Trophoblast cell (in vitro differentiated cells and primary cell): ENCODE data around the gene NCAM1.

Experiments
- DNase-seq, 2 donors: peaks; one replicate each; pipeline ENCODE4 v3.0.0-alpha.2; 2016
- H2AFZ ChIP-seq: 2 replicates; pipeline ENCODE4 v1.6.1; 2013; ENCODE audit warnings: low read length, moderate library complexity, mild to moderate bottlenecking; ENCODE audit not compliant: insufficient read depth, poor library complexity
- H2AK5ac ChIP-seq: 2 replicates; pipeline ENCODE4 v1.6.1; 2013; ENCODE audit warnings: mild to moderate bottlenecking, low read length
- H2BK120ac ChIP-seq: 2 replicates; pipeline ENCODE4 v1.6.1; 2013; ENCODE audit warnings: low read length, mild to moderate bottlenecking, moderate library complexity; ENCODE audit not compliant: insufficient read depth, poor library complexity
- H2BK12ac ChIP-seq: 2 replicates; pipeline ENCODE4 v1.6.1; 2013; ENCODE audit warnings: mild to moderate bottlenecking, low read length, moderate library complexity
- H2BK5ac ChIP-seq: 2 replicates; pipeline ENCODE4 v1.6.1; 2013; ENCODE audit warnings: low read length, low read depth, moderate library complexity, mild to moderate bottlenecking; ENCODE audit not compliant: poor library complexity
- H3K14ac ChIP-seq: 2 replicates; pipeline ENCODE4 v1.6.1; 2013; ENCODE audit warnings: mild to moderate bottlenecking, low read length
- H3K18ac ChIP-seq: 2 replicates; pipeline ENCODE4 v1.6.1; 2013; ENCODE audit warnings: mild to moderate bottlenecking, low read length
- H3K23ac ChIP-seq: 2 replicates; pipeline ENCODE4 v1.6.1; 2013; ENCODE audit warnings: low read length
- H3K27ac ChIP-seq: 2 replicates; pipeline ENCODE4 v1.5.1; 2013; ENCODE audit warnings: low read depth, mild to moderate bottlenecking, inconsistent platforms, low read length, moderate library complexity
- H3K27me3 ChIP-seq: 2 replicates; pipeline ENCODE4 v1.6.1; 2013; ENCODE audit warnings: inconsistent platforms, mild to moderate bottlenecking, low read length, moderate library complexity; ENCODE audit not compliant: insufficient read depth
- H3K36me3 ChIP-seq, 2 experiments: 1 replicate in 1 of 2; 2 replicates in 1 of 2; pipeline ENCODE4 v1.6.1; 2013; ENCODE audit warnings: low read length in 2 of 2, mild to moderate bottlenecking in 2 of 2, moderate library complexity in 1 of 2; ENCODE audit not compliant: insufficient read depth in 2 of 2, control insufficient read depth in 1 of 2
- H3K4ac ChIP-seq: 2 replicates; pipeline ENCODE4 v1.6.1; 2013; ENCODE audit warnings: low read depth, mild to moderate bottlenecking, low read length, moderate library complexity
- H3K4me1 ChIP-seq, 2 experiments: 1 replicate in 1 of 2; 2 replicates in 1 of 2; pipeline ENCODE4 v1.6.1; 2013; ENCODE audit warnings: low read length in 2 of 2, mild to moderate bottlenecking in 2 of 2, moderate library complexity in 1 of 2; ENCODE audit not compliant: insufficient read depth in 2 of 2, control insufficient read depth in 1 of 2
- H3K4me2 ChIP-seq: 2 replicates; pipeline ENCODE4 v1.6.1; 2013; ENCODE audit warnings: inconsistent platforms, mild to moderate bottlenecking, low read length, moderate library complexity
- H3K4me3 ChIP-seq: 2 replicates; pipeline ENCODE4 v1.5.1; 2013; ENCODE audit warnings: mild to moderate bottlenecking, low read depth, low read length, inconsistent platforms
- H3K79me1 ChIP-seq: one replicate; pipeline ENCODE4 v1.6.1; 2013; ENCODE audit warnings: low read length
- H3K79me2 ChIP-seq: 2 replicates; pipeline ENCODE4 v1.6.1; 2013; ENCODE audit warnings: low read length, mild to moderate bottlenecking; ENCODE audit not compliant: control insufficient read depth, insufficient read depth, poor library complexity
- H3K9ac ChIP-seq: 2 replicates; pipeline ENCODE4 v1.6.1; 2013; ENCODE audit warnings: mild to moderate bottlenecking, low read length
- H3K9me3 ChIP-seq: 2 replicates; pipeline ENCODE4 v1.6.1; 2013; ENCODE audit warnings: low read depth, mild to moderate bottlenecking, control low read depth, inconsistent platforms, low read length; ENCODE audit not compliant: insufficient read depth
- H4K12ac ChIP-seq: 2 replicates; pipeline ENCODE4 v1.6.1; 2013; ENCODE audit warnings: low read depth, mild to moderate bottlenecking, low read length, moderate library complexity
- H4K8ac ChIP-seq: 2 replicates; pipeline ENCODE4 v1.6.1; 2013; ENCODE audit warnings: low read depth, mild to moderate bottlenecking, low read length, moderate library complexity
- H4K91ac ChIP-seq: one replicate; pipeline ENCODE4 v1.6.1; 2013; ENCODE audit warnings: low read depth, mild to moderate bottlenecking, low read length, moderate library complexity
- WGBS: extraction: QIAGEN DNeasy Blood & Tissue Kit; methylation state at CpG from one replicate; pipeline ENCODE4 v1.1.7; 2013; ENCODE audit warnings: missing lambda C conversion rate; ENCODE audit not compliant: insufficient read length, insufficient coverage; ENCODE audit errors: extremely low coverage; 5-methylcytosine and 5-hydroxymethylcytosine counted together

NCAM1 gene

GRCh38 chr11:113019711-113020110, 58.5 kb downstream of the NCAM1 start:
- no peak overlapping the region for H3K4me2 ChIP-seq
- no peak overlapping the region for H2BK5ac ChIP-seq
- no peak overlapping the region for H3K4me3 ChIP-seq
- no peak overlapping the region for H2AFZ ChIP-seq
- no peaks in the 10 kb centered on the region for H3K4me1 ChIP-seq
- H3K27ac ChIP-seq: no peak overlapping the region
- no peak overlapping the region for H2AK5ac ChIP-seq
- no peaks in the 10 kb centered on the region for H3K9me3 ChIP-seq
- H4K12ac ChIP-seq: no peak overlapping the region
- no peak overlapping the region for H3K18ac ChIP-seq
- no peak overlapping the region for H3K23ac ChIP-seq
- H4K91ac ChIP-seq: no peak overlapping the region
- H4K8ac ChIP-seq: no peak overlapping the region
- H3K79me1 ChIP-seq: no peaks in the 10 kb centered on the region
- no peaks in the 10 kb centered on the region for H3K79me2 ChIP-seq
- H2BK12ac ChIP-seq: no peak overlapping the region
- no peak overlapping the region for H3K14ac ChIP-seq
- no peak overlapping the region for H3K9ac ChIP-seq
- no CpG with 5 or more reads among the region's 4 CpGs for WGBS
- H2BK120ac ChIP-seq: no peak overlapping the region
- no peaks in the 10 kb centered on the region for H3K36me3 ChIP-seq
- no peak for DNase-seq
- no peaks in the 10 kb centered on the region for H3K27me3 ChIP-seq
- no peak overlapping the region for H3K4ac ChIP-seq

GRCh38 chr11:113021111-113021510, 59.9 kb downstream of the NCAM1 start:
- H3K79me1 ChIP-seq: no peaks in the 10 kb centered on the region
- H3K9ac ChIP-seq: no peak overlapping the region
- no peak overlapping the region for H2AFZ ChIP-seq
- H2BK5ac ChIP-seq: no peak overlapping the region
- no peak overlapping the region for H2BK12ac ChIP-seq
- no peak overlapping the region for H2AK5ac ChIP-seq
- no peak overlapping the region for H3K4me3 ChIP-seq
- no peak for DNase-seq
- H3K4me2 ChIP-seq: no peak overlapping the region
- H4K8ac ChIP-seq: no peak overlapping the region
- H3K18ac ChIP-seq: no peak overlapping the region
- H3K27me3 ChIP-seq: no peaks in the 10 kb centered on the region
- no CpG with 5 or more reads among the region's 1 CpG for WGBS
- H3K9me3 ChIP-seq: no peaks in the 10 kb centered on the region
- no peak overlapping the region for H2BK120ac ChIP-seq
- H4K12ac ChIP-seq: no peak overlapping the region
- no peak overlapping the region for H3K23ac ChIP-seq
- no peaks in the 10 kb centered on the region for H3K79me2 ChIP-seq
- no peaks in the 10 kb centered on the region for H3K36me3 ChIP-seq
- no peak overlapping the region for H4K91ac ChIP-seq
- H3K14ac ChIP-seq: no peak overlapping the region
- H3K4ac ChIP-seq: no peak overlapping the region
- H3K27ac ChIP-seq: no peak overlapping the region
- no peaks in the 10 kb centered on the region for H3K4me1 ChIP-seq

GRCh38 chr11:113022262-113022661, 61.0 kb downstream of the NCAM1 start:
- H3K79me2 ChIP-seq: no peaks in the 10 kb centered on the region
- no peak overlapping the region for H3K27ac ChIP-seq
- H3K18ac ChIP-seq: no peak overlapping the region
- no peak overlapping the region for H3K4ac ChIP-seq
- H3K23ac ChIP-seq: no peak overlapping the region
- H2AFZ ChIP-seq: no peak overlapping the region
- no peak overlapping the region for H2BK12ac ChIP-seq
- no peak overlapping the region for H4K91ac ChIP-seq
- no peaks in the 10 kb centered on the region for H3K9me3 ChIP-seq
- H3K4me1 ChIP-seq: no peaks in the 10 kb centered on the region
- DNase-seq: no peak
- no peak overlapping the region for H4K8ac ChIP-seq
- no peak overlapping the region for H2BK120ac ChIP-seq
- no CpG with 5 or more reads among the region's 2 CpGs for WGBS
- no peak overlapping the region for H3K4me2 ChIP-seq
- H3K9ac ChIP-seq: no peak overlapping the region
- no peak overlapping the region for H3K4me3 ChIP-seq
- no peaks in the 10 kb centered on the region for H3K79me1 ChIP-seq
- no peak overlapping the region for H2BK5ac ChIP-seq
- H3K36me3 ChIP-seq: no peaks in the 10 kb centered on the region
- H3K14ac ChIP-seq: no peak overlapping the region
- no peak overlapping the region for H2AK5ac ChIP-seq
- no peak overlapping the region for H4K12ac ChIP-seq
- no peaks in the 10 kb centered on the region for H3K27me3 ChIP-seq

DNA sequence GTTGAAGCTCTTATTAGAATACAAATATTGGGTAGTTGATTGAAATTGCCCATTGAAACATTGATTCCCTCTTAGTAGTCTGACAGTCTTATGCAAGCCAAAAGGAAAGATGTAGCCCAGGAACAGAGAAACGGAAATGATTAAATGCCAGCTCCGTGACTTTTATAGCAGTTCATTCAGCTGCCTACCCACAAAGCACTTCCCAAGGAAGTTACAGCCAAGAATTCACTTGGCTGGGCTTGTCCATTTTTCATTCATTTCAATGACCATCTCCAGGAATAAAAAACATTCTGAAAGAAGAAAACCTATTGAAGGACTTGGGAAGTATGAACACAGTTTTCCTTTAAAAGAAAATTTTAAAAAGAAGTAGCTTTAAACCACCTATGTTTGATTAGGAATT, 62.0 kb downstream of the NCAM1 start:
- Histone ChIP-seq H3K4me3 (no peak overlapping the region), H3K27ac (no peak overlapping the region), H3K18ac (no peak overlapping the region), H2AK5ac (no peak overlapping the region), H3K9ac (no peak overlapping the region), H2BK120ac (no peak overlapping the region), H4K91ac (no peak overlapping the region), H3K9me3 (no peaks in the 10 kb centered on the region), H2BK12ac (no peak overlapping the region), H3K4ac (no peak overlapping the region), H3K23ac (no peak overlapping the region), H3K79me2 (no peaks in the 10 kb centered on the region), H4K12ac (no peak overlapping the region), H2AFZ (no peak overlapping the region), H3K4me1 (no peaks in the 10 kb centered on the region), H3K79me1 (no peaks in the 10 kb centered on the region), H2BK5ac (no peak overlapping the region), H3K36me3 (no peaks in the 10 kb centered on the region), H4K8ac (no peak overlapping the region), H3K27me3 (no peaks in the 10 kb centered on the region), H3K4me2 (no peak overlapping the region), H3K14ac (no peak overlapping the region)
- no peak for DNase-seq
- no CpG with 5 or more reads among the region's 2 CpGs for WGBS
